MCF 10A (cell line): ENCODE results near the gene MYB. TPM values are rescaled to one million over a fixed set of nuclear protein-coding genes. Genes with fewer than 3 reads are reported as not detected.

ENCODE experiments used
- BruUV-seq: library from RNA; stranded (reverse); fragments of 400-500 nt; replicated peaks from 2 replicates; lab custom pipeline; 2021; lab: Mats Ljungman, UMichigan
- CTCF ChIA-PET: fragments of 300-600 bp; sonication (Branson Sonifier 250); formaldehyde crosslinking; extraction: SDS; loops from one replicate; lab custom pipeline; 2021; ENCODE audit warnings: antibody characterized with exemption, inconsistent platforms; lab: Yijun Ruan, JAX
- POLR2A ChIA-PET: fragments of 300-600, 350-650 bp; sonication (Branson Sonifier 250); formaldehyde crosslinking; extraction: SDS; loops from one replicate; lab custom pipeline; 2020; ENCODE audit warnings: antibody characterized with exemption, inconsistent platforms; lab: Yijun Ruan, JAX
- DNase-seq: peaks from one replicate; pipeline ENCODE4 v3.0.0-alpha.2; 2018; ENCODE audit not compliant: unreplicated experiment
- H3K27ac Mint-ChIP-seq: one replicate; pipeline ENCODE4 v1.8.0; 2022; ENCODE audit warnings: mild to moderate bottlenecking, low read depth, mixed read lengths; ENCODE audit not compliant: unreplicated experiment
- H3K27me3 Mint-ChIP-seq: one replicate; pipeline ENCODE4 v1.8.0; 2022; ENCODE audit warnings: mixed read lengths; ENCODE audit not compliant: insufficient read depth, unreplicated experiment
- H3K36me3 Mint-ChIP-seq: one replicate; pipeline ENCODE4 v1.8.0; 2022; ENCODE audit warnings: mild to moderate bottlenecking, moderate library complexity, mixed read lengths; ENCODE audit not compliant: insufficient read depth, unreplicated experiment
- H3K4me1 Mint-ChIP-seq: one replicate; pipeline ENCODE4 v1.8.0; 2022; ENCODE audit warnings: mixed read lengths; ENCODE audit not compliant: insufficient read depth, unreplicated experiment
- H3K4me3 Mint-ChIP-seq: one replicate; pipeline ENCODE4 v1.8.0; 2022; ENCODE audit warnings: mild to moderate bottlenecking, moderate library complexity, mixed read lengths; ENCODE audit not compliant: unreplicated experiment
- H3K9me3 Mint-ChIP-seq: one replicate; pipeline ENCODE4 v1.8.0; 2022; ENCODE audit warnings: mixed read lengths; ENCODE audit not compliant: unreplicated experiment
- CTCF ChIP-seq: fragments of 200-600 bp; IDR thresholded peaks from one replicate; pipeline ENCODE4 v1.8.0; 2022; ENCODE audit warnings: antibody characterized with exemption, mild to moderate bottlenecking; ENCODE audit not compliant: unreplicated experiment
- intact Hi-C: fragments of 100-400 bp; cut with micrococcal nuclease; formaldehyde crosslinking; loops from 2 replicates; pipeline ENCODE4 v1.14.1; 2022
- total RNA-seq: library from RNA; stranded (reverse); gene quantifications from 2 replicates; pipeline ENCODE4 v1.2.3, GENCODE V29; 2022

The MYB gene
- total RNA-seq, 1 experiment from 2014 or later, result not detected

- intact Hi-C loops, result no loop called here
- POLR2A ChIA-PET, result no interaction called here
- Mint-ChIP-seq H3K27me3 (no peaks in the 10 kb centered on the region), H3K9me3 (no peaks in the 10 kb centered on the region), H3K27ac (no peak overlapping the region), H3K36me3 (no peaks in the 10 kb centered on the region), H3K4me1 (peaks cover under 1% of the 10 kb centered on the region), H3K4me3 (no peak overlapping the region)
- TF ChIP-seq CTCF, result no peak
- no peak for DNase-seq
- CTCF ChIA-PET, result no interaction called here
- BruUV-seq, result no TSS peak
Measured at GRCh38 chr6:135165031-135165430, 16.1 kb upstream of the MYB start.

GRCh38 chr6:135166515-135166914 is 14.6 kb upstream of the MYB start:
- POLR2A ChIA-PET, result interaction anchor here (1.4 kb wide), 1 partner anchor 10 kb away, joined by 3 read pairs; no protein-coding TSS in a partner anchor
- CTCF ChIA-PET, result interaction anchor here (0.6 to 1.2 kb wide), 2 partner anchors 13 to 65 kb away, joined by 4 to 7 read pairs; no protein-coding TSS in a partner anchor
- Mint-ChIP-seq H3K4me1 (peaks cover 10% of the 10 kb centered on the region), H3K9me3 (no peaks in the 10 kb centered on the region), H3K36me3 (no peaks in the 10 kb centered on the region), H3K27ac (no peak overlapping the region), H3K4me3 (no peak overlapping the region), H3K27me3 (no peaks in the 10 kb centered on the region)
- intact Hi-C loops, result no loop called here
- no peak for TF ChIP-seq CTCF
- no TSS peak for BruUV-seq
- DNase-seq, result no peak

GRCh38 chr6:135167617-135168016 is 13.5 kb upstream of the MYB start:
- DNase-seq, result no peak
- POLR2A ChIA-PET, result interaction anchor here (1.4 kb wide), 1 partner anchor 11 kb away, joined by 3 read pairs; no protein-coding TSS in a partner anchor
- H3K9me3 Mint-ChIP-seq, result no peaks in the 10 kb centered on the region
- H3K27me3 Mint-ChIP-seq, result no peaks in the 10 kb centered on the region
- H3K4me1 Mint-ChIP-seq, result peaks cover 10% of the 10 kb centered on the region
- CTCF ChIA-PET, result interaction anchor here (0.6 kb wide), 2 partner anchors 18 to 270 kb away, joined by 3 read pairs; no protein-coding TSS in a partner anchor
- BruUV-seq, result no TSS peak
- no peak overlapping the region for H3K27ac Mint-ChIP-seq
- H3K36me3 Mint-ChIP-seq, result no peaks in the 10 kb centered on the region
- intact Hi-C loops, result no loop called here
- no peak overlapping the region for H3K4me3 Mint-ChIP-seq
- no peak for TF ChIP-seq CTCF

GRCh38 chr6:135168766-135169165 is 12.3 kb upstream of the MYB start:
- Mint-ChIP-seq H3K4me1 (peaks cover 10% of the 10 kb centered on the region), H3K9me3 (no peaks in the 10 kb centered on the region), H3K27me3 (no peaks in the 10 kb centered on the region), H3K27ac (no peak overlapping the region), H3K36me3 (no peaks in the 10 kb centered on the region), H3K4me3 (no peak overlapping the region)
- BruUV-seq, result no TSS peak
- CTCF ChIA-PET, result no interaction called here
- DNase-seq, result no peak
- no peak for TF ChIP-seq CTCF
- intact Hi-C loops, result no loop called here
- POLR2A ChIA-PET, result interaction anchor here (0.5 kb wide), 1 partner anchor 15 kb away, joined by 3 read pairs; no protein-coding TSS in a partner anchor
